GM12878 (cell line): Measurements from ENCODE around the gene MYOM3. TPM values are rescaled to one million over a fixed set of nuclear protein-coding genes. Genes with fewer than 3 reads are reported as not detected.

Experiments
- ATAC-seq: fragments of 200-7000 bp; cut with Tn5 transposase; 3 replicates; pipeline ENCODE4 v1.9.1; 2020; ENCODE audit warnings: mild to moderate bottlenecking, moderate library complexity
- BruUV-seq: library from RNA; stranded (reverse); fragments of 400-500 nt; replicated peaks from 2 replicates; lab custom pipeline; 2021; lab: Mats Ljungman, UMichigan
- CTCF ChIA-PET: fragments of 300-600 bp; sonication (Branson Sonifier 250); formaldehyde crosslinking; extraction: SDS; loops from one replicate; lab custom pipeline; 2021; ENCODE audit warnings: inconsistent platforms; lab: Yijun Ruan, JAX
- POLR2A ChIA-PET: fragments of 350-600 bp; formaldehyde crosslinking; extraction: SDS; loops from one replicate; lab custom pipeline; 2021; ENCODE audit warnings: inconsistent platforms; lab: Charles Lee
- RAD21 ChIA-PET: fragments of 300-600 bp; sonication (Branson Sonifier 250); formaldehyde crosslinking; loops from one replicate; lab custom pipeline; 2023; ENCODE audit warnings: antibody characterized with exemption; ENCODE audit not compliant: unreplicated experiment; lab: Charles Lee
- SMC1A ChIA-PET: fragments of 300-600 bp; sonication (Branson Sonifier 250); formaldehyde crosslinking; loops from one replicate; lab custom pipeline; 2023; ENCODE audit not compliant: unreplicated experiment, uncharacterized antibody; lab: Charles Lee
- DNase-seq: peaks from one replicate; pipeline ENCODE4 v3.0.0-alpha.2; 2011; ENCODE audit warnings: low read depth, low spot score
- FAIRE-seq: peaks from 3 replicates; lab custom pipeline; 2011; peaks lifted over from hg19 to GRCh38; lab: Jason Lieb, UNC
- H2AFZ ChIP-seq: 2 replicates; pipeline ENCODE4 v1.6.0; 2011; ENCODE audit warnings: low read depth, low read length, control low read depth; ENCODE audit not compliant: control insufficient read depth
- H3K27ac ChIP-seq: 2 replicates; pipeline ENCODE4 v1.5.1; 2011; ENCODE audit warnings: control low read depth; ENCODE audit not compliant: control insufficient read depth, insufficient read depth
- H3K27me3 ChIP-seq, 2 experiments: replicated peaks in 1 of 2; 2 replicates each; pipeline versions ENCODE4 v1.6.0 to v1.6.1; 2011; ENCODE audit warnings: low read length in 1 of 2; ENCODE audit not compliant: control insufficient read depth in 2 of 2, insufficient read depth in 2 of 2
- H3K36me3 ChIP-seq, 2 experiments: 2 replicates each; pipeline ENCODE4 v1.5.1; 2011; ENCODE audit warnings: low read length in 1 of 2; ENCODE audit not compliant: control insufficient read depth in 2 of 2, insufficient read depth in 2 of 2
- H3K4me1 ChIP-seq: 2 replicates; pipeline ENCODE4 v1.6.1; 2011; ENCODE audit warnings: mild to moderate bottlenecking, low read length, moderate library complexity, mixed read lengths; ENCODE audit not compliant: control insufficient read depth, insufficient read depth
- H3K4me2 ChIP-seq: 2 replicates; pipeline ENCODE4 v1.6.0; 2011; ENCODE audit warnings: control low read depth; ENCODE audit not compliant: control insufficient read depth, insufficient read depth
- H3K4me3 ChIP-seq: fragments of 200-600 bp; sonication (generic); 2 replicates; pipeline ENCODE4 v1.5.1; 2016
- H3K79me2 ChIP-seq: 2 replicates; pipeline ENCODE4 v1.6.0; 2011; ENCODE audit warnings: low read length; ENCODE audit not compliant: control insufficient read depth, insufficient read depth
- H3K9ac ChIP-seq: 2 replicates; pipeline ENCODE4 v1.8.0; 2011; ENCODE audit warnings: low read length, control low read depth, mixed read lengths; ENCODE audit not compliant: control insufficient read depth, insufficient read depth
- H3K9me3 ChIP-seq: replicated peaks from 3 replicates; pipeline ENCODE4 v1.5.1; 2011; ENCODE audit warnings: mild to moderate bottlenecking, low read length; ENCODE audit not compliant: control insufficient read depth, insufficient read depth
- H4K20me1 ChIP-seq: 2 replicates; pipeline ENCODE4 v1.6.0; 2011; ENCODE audit not compliant: control insufficient read depth, insufficient read depth
- CHD1 ChIP-seq: IDR thresholded peaks from 2 replicates; pipeline ENCODE4 v1.6.1; 2012; ENCODE audit warnings: low read depth, low read length, improper control_type of control experiment
- ETV6 ChIP-seq, 2 experiments: fragments of 450-650 bp in 1 of 2; IDR thresholded peaks in 1 of 2; conservative IDR thresholded peaks in 1 of 2; 2 replicates each; pipeline ENCODE4 v1.6.1; 2014; ENCODE audit warnings: antibody characterized with exemption in 1 of 2, borderline replicate concordance in 1 of 2, low read depth in 1 of 2, mild to moderate bottlenecking in 1 of 2, moderate library complexity in 1 of 2
- GATAD2B ChIP-seq: fragments of 450-650 bp; conservative IDR thresholded peaks from 2 replicates; pipeline ENCODE4 v1.6.1; 2017; ENCODE audit warnings: low read depth, mild to moderate bottlenecking, moderate library complexity
- IRF4 ChIP-seq: IDR thresholded peaks from 2 replicates; pipeline ENCODE4 v1.6.1; 2011; ENCODE audit warnings: low read depth, low read length
- LARP7 ChIP-seq: fragments of 450-650 bp; IDR thresholded peaks from 2 replicates; pipeline ENCODE4 v1.6.1; 2017; ENCODE audit warnings: mild to moderate bottlenecking
- NRF1 ChIP-seq: conservative IDR thresholded peaks from 2 replicates; pipeline ENCODE4 v1.6.1; 2011; ENCODE audit warnings: mild to moderate bottlenecking, low read depth, low read length, improper control_type of control experiment
- RBBP5 ChIP-seq: fragments of 200-600 bp; sonication (generic); conservative IDR thresholded peaks from 2 replicates; pipeline ENCODE4 v1.6.1; 2016
- RFX5 ChIP-seq: IDR thresholded peaks from 2 replicates; pipeline ENCODE4 v1.6.1; 2011; ENCODE audit warnings: low read depth, low read length, improper control_type of control experiment
- SRF ChIP-seq, 2 experiments: IDR thresholded peaks; 2 replicates each; pipeline ENCODE4 v1.6.1; 2011; ENCODE audit warnings: low read depth in 2 of 2, low read length in 2 of 2, mild to moderate bottlenecking in 1 of 2, moderate library complexity in 1 of 2
- TAF1 ChIP-seq: IDR thresholded peaks from 2 replicates; pipeline ENCODE4 v1.6.1; 2011; ENCODE audit warnings: mild to moderate bottlenecking, low read depth, low read length, borderline replicate concordance
- TCF3 ChIP-seq: IDR thresholded peaks from 2 replicates; pipeline ENCODE4 v1.6.1; 2012; ENCODE audit warnings: low read depth, mild to moderate bottlenecking, low read length, borderline replicate concordance; ENCODE audit not compliant: insufficient read depth
- WGBS: methylation state at CpG from one replicate; pipeline ENCODE4 v1.1.6; 2016; ENCODE audit warnings: low lambda C conversion rate; ENCODE audit not compliant: insufficient replicate concordance, insufficient coverage; ENCODE audit errors: missing lambda C conversion rate; 5-methylcytosine and 5-hydroxymethylcytosine counted together
- in situ Hi-C: fragments of 300-500 bp; cut with MboI; formaldehyde crosslinking; loops from 9 replicates; pipeline ENCODE4 v1.14.3; 2018; ENCODE audit warnings: mixed read lengths
- intact Hi-C: fragments of 100-400 bp; cut with micrococcal nuclease; formaldehyde crosslinking; loops from one replicate; pipeline ENCODE4 v1.14.2; 2022; ENCODE audit not compliant: unreplicated experiment
- polyA plus RNA-seq, 11 experiments: library from polyadenylated mRNA; depleted of rRNA in 4 of 11; unstranded in 6 of 11; stranded (reverse) in 5 of 11; fragments of >200 nt; fragmentation: Nextera tagmentation in 4 of 11; fragmentation: Illumina TruSeq in 1 of 11; extraction: Ambion mirVana in 4 of 11; extraction: Trizol in 1 of 11; gene quantifications; 1 replicate in 1 of 11; 2 replicates in 10 of 11; pipeline versions ENCODE4 v1.2.1 to v1.2.3, GENCODE V29; 2011 to 2016; ENCODE audit warnings: inconsistent platforms in 2 of 11, missing spikeins in 2 of 11, low read depth in 1 of 11
- total RNA-seq, 4 experiments: library from RNA; depleted of rRNA in 3 of 4; stranded (reverse); fragments of >200 nt in 3 of 4; fragmentation: Illumina TruSeq in 1 of 4; extraction: Trizol in 1 of 4; gene quantifications; 2 replicates each; pipeline versions ENCODE4 v1.2.1 to v1.2.3, GENCODE V29; 2013 to 2021
- TF ChIP-seq, protein P1 (sequence below): IDR thresholded peaks from 2 replicates; pipeline ENCODE4 v1.6.1; 2011; ENCODE audit warnings: borderline replicate concordance, low read depth, mild to moderate bottlenecking, moderate library complexity, mixed read lengths, low read length; ENCODE audit not compliant: insufficient read depth; ENCODE audit errors: extremely low read length
- TF ChIP-seq, protein P2 (sequence below): fragments of 450-650 bp; conservative IDR thresholded peaks from 2 replicates; pipeline ENCODE4 v1.6.1; 2017; ENCODE audit warnings: mild to moderate bottlenecking, moderate library complexity
- TF ChIP-seq, protein P3 (sequence below): fragments of 450-650 bp; IDR thresholded peaks from 2 replicates; pipeline ENCODE4 v1.6.1; 2017; ENCODE audit warnings: mild to moderate bottlenecking
- TF ChIP-seq, protein P4 (sequence below): IDR thresholded peaks from 2 replicates; pipeline ENCODE4 v1.6.1; 2011; ENCODE audit warnings: low read depth, mild to moderate bottlenecking, low read length, moderate library complexity, borderline replicate concordance; ENCODE audit errors: extremely low read depth
- TF ChIP-seq, protein P5 (sequence below): fragments of 450-650 bp; IDR thresholded peaks from 2 replicates; pipeline ENCODE4 v1.6.1; 2017; ENCODE audit warnings: mild to moderate bottlenecking, moderate library complexity

MYOM3 gene
- total and polyA plus RNA-seq, 10 of the 15 experiments (the other 5 are each of a cell fraction or from before 2014, with no cell fraction given): 0.06 TPM; not detected in 9

DNA sequence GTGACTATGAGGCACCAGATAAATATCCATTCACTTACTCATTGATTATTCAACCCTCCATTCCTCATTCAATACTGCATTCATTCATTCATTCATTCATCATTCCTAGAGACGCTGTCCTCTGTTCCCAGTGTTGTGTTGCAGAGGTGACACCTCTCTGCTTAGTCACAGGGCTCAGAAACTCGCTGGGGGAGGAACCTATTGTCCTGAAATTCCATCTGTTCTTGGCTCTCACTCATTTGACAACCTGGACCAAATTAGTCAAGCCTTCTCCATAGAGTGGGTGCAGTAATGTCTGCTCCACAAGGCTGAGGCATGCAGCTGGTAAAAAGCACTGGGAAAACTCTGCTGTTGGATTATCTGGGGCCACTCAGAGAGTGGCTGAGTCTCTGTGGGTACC lies 49.7 kb downstream of the MYOM3 start:
- H4K20me1 ChIP-seq: no peaks in the 10 kb centered on the region
- ChIA-PET CTCF (no interaction called here), RAD21 (no interaction called here), SMC1A (no interaction called here), POLR2A (no interaction called here)
- WGBS: 0% methylated on average over 2 of the region's 2 CpGs
- no peaks in the 10 kb centered on the region for H3K79me2 ChIP-seq
- no peak overlapping the region for H3K4me3 ChIP-seq
- no TSS peak for BruUV-seq
- no peak overlapping the region for H3K4me2 ChIP-seq
- H3K36me3 ChIP-seq: no peaks in the 10 kb centered on the region
- no peaks in the 10 kb centered on the region; the same call in 2 of the 3 replicates for H3K9me3 ChIP-seq
- DNase-seq (no peak), FAIRE-seq (no peak), ATAC-seq (no peak)
- no peaks in the 10 kb centered on the region for H3K4me1 ChIP-seq
- H2AFZ ChIP-seq: no peak overlapping the region
- intact Hi-C loops: no loop called here
- H3K9ac ChIP-seq: no peak overlapping the region
- no peaks in the 10 kb centered on the region; a peak in 3 of 4 replicates for H3K27me3 ChIP-seq
- no peak overlapping the region for H3K27ac ChIP-seq
- in situ Hi-C loops: no loop called here
- TF ChIP-seq, protein P1, sequence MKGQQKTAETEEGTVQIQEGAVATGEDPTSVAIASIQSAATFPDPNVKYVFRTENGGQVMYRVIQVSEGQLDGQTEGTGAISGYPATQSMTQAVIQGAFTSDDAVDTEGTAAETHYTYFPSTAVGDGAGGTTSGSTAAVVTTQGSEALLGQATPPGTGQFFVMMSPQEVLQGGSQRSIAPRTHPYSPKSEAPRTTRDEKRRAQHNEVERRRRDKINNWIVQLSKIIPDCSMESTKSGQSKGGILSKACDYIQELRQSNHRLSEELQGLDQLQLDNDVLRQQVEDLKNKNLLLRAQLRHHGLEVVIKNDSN: no peak
- TF ChIP-seq, protein P2, sequence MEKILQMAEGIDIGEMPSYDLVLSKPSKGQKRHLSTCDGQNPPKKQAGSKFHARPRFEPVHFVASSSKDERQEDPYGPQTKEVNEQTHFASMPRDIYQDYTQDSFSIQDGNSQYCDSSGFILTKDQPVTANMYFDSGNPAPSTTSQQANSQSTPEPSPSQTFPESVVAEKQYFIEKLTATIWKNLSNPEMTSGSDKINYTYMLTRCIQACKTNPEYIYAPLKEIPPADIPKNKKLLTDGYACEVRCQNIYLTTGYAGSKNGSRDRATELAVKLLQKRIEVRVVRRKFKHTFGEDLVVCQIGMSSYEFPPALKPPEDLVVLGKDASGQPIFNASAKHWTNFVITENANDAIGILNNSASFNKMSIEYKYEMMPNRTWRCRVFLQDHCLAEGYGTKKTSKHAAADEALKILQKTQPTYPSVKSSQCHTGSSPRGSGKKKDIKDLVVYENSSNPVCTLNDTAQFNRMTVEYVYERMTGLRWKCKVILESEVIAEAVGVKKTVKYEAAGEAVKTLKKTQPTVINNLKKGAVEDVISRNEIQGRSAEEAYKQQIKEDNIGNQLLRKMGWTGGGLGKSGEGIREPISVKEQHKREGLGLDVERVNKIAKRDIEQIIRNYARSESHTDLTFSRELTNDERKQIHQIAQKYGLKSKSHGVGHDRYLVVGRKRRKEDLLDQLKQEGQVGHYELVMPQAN: no peak
- TF ChIP-seq IRF4 (no peak), CHD1 (no peak), GATAD2B (no peak), TAF1 (no peak), NRF1 (no peak), LARP7 (no peak), ETV6 (conservative IDR thresholded peaks at IDR 0.05 in 1 of 2, IDR thresholded peaks at IDR 0.05 in 1 of 2; ENCODE audit: borderline replicate concordance in 1 of 2, low read depth in 1 of 2) (no peak), RFX5 (no peak), RBBP5 (no peak), TCF3 (no peak), SRF (IDR thresholded peaks at IDR 0.05; ENCODE audit: low read depth in 2 of 2, low read length in 2 of 2) (no peak)
- TF ChIP-seq, protein P3, sequence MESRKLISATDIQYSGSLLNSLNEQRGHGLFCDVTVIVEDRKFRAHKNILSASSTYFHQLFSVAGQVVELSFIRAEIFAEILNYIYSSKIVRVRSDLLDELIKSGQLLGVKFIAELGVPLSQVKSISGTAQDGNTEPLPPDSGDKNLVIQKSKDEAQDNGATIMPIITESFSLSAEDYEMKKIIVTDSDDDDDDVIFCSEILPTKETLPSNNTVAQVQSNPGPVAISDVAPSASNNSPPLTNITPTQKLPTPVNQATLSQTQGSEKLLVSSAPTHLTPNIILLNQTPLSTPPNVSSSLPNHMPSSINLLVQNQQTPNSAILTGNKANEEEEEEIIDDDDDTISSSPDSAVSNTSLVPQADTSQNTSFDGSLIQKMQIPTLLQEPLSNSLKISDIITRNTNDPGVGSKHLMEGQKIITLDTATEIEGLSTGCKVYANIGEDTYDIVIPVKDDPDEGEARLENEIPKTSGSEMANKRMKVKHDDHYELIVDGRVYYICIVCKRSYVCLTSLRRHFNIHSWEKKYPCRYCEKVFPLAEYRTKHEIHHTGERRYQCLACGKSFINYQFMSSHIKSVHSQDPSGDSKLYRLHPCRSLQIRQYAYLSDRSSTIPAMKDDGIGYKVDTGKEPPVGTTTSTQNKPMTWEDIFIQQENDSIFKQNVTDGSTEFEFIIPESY: no peak
- TF ChIP-seq, protein P4, sequence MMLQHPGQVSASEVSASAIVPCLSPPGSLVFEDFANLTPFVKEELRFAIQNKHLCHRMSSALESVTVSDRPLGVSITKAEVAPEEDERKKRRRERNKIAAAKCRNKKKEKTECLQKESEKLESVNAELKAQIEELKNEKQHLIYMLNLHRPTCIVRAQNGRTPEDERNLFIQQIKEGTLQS: no peak
- TF ChIP-seq, protein P5, sequence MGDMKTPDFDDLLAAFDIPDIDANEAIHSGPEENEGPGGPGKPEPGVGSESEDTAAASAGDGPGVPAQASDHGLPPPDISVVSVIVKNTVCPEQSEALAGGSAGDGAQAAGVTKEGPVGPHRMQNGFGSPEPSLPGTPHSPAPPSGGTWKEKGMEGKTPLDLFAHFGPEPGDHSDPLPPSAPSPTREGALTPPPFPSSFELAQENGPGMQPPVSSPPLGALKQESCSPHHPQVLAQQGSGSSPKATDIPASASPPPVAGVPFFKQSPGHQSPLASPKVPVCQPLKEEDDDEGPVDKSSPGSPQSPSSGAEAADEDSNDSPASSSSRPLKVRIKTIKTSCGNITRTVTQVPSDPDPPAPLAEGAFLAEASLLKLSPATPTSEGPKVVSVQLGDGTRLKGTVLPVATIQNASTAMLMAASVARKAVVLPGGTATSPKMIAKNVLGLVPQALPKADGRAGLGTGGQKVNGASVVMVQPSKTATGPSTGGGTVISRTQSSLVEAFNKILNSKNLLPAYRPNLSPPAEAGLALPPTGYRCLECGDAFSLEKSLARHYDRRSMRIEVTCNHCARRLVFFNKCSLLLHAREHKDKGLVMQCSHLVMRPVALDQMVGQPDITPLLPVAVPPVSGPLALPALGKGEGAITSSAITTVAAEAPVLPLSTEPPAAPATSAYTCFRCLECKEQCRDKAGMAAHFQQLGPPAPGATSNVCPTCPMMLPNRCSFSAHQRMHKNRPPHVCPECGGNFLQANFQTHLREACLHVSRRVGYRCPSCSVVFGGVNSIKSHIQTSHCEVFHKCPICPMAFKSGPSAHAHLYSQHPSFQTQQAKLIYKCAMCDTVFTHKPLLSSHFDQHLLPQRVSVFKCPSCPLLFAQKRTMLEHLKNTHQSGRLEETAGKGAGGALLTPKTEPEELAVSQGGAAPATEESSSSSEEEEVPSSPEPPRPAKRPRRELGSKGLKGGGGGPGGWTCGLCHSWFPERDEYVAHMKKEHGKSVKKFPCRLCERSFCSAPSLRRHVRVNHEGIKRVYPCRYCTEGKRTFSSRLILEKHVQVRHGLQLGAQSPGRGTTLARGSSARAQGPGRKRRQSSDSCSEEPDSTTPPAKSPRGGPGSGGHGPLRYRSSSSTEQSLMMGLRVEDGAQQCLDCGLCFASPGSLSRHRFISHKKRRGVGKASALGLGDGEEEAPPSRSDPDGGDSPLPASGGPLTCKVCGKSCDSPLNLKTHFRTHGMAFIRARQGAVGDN: no peak
